Inflammatory macrophage treated with lipopolysaccharide for 4 hours (primary cell): ENCODE measurements around the gene PICK1.
A peak's percentile ranks its signal among the peaks of the same experiment; 100 is the strongest.
"Not testable (repeated sequence)": the region's sequence is repeated elsewhere in the genome, so short reads cannot be mapped to it uniquely, and the experiment has no call there.

Experiments used
- DNase-seq: peaks from one replicate; pipeline ENCODE4 v3.0.0-alpha.2; 2020

PICK1 gene

GRCh38 chr22:38077595-38077994 lies 20.4 kb downstream of the PICK1 start:
- DNase-seq = no peak

- DNase-seq = no peak
Observed at GRCh38 chr22:38078046-38078840, 21.0 kb downstream of the PICK1 start.

GRCh38 chr22:38079208-38079607 lies 22.0 kb downstream of the PICK1 start:
- DNase-seq = not testable (repeated sequence)

DNA sequence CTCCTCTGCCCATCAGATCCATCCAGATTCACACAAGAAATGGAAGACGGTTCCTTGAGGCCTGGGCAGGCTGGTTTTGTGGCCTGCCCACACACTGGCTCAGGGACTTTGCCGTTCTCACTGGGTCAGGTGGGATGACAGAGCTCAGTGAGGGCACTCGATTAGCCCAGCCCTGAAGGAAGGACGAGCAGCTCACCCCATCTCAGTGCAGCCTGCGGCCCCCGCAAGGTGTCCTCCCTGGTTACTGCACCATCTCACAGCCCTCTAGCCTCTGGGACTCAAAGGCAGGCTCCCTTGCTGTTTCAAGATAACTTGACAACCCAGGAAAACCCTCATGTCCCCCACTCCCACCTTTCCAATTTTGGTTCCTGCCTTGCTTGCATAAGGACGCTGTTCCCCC lies 22.6 kb downstream of the PICK1 start:
- DNase-seq = no peak

GRCh38 chr22:38080474-38080849 lies 23.3 kb downstream of the PICK1 start:
- DNase-seq = no peak

DNA sequence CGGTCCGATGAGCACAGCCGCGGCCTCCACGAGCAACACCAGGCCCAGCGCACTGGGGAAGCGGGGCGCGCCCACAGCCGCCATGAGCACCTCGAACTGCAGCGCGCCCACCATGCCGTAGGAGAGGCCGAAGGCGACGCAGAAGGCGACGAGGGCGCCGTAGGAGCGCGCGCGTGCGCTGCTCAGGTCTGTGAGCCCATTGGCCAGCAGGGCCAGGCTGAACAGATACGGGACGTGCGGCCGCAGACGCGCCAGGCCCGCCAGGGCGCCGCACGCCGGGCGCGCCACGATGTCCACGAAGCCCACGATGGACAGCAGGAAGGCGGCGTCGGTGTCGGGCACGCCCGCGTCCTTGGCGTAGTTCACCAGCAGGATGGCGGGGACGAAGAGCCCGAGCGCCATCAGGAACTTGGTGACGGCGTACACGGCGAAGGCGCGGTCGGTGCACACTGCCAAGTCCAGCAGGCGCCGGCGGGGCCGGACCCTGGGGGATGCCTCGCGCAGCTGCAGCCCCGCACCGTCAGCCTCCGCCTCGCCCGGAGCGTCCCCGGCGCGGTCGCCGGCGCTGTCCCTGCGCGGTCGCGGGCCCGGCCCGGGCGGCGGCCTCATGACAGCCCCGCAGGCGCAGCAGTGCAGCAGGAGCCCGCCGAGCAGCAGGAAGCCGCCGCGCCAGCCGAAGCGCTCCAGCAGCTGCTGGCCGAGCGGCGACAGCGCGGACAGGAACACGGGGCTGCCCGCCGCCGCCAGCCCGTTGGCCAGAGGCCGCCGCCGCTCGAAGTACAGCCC lies 23.8 kb downstream of the PICK1 start:
- DNase-seq = peak; percentile 16

- DNase-seq = no peak
Observed at GRCh38 chr22:38081636-38081940, 24.4 kb downstream of the PICK1 start.

DNA sequence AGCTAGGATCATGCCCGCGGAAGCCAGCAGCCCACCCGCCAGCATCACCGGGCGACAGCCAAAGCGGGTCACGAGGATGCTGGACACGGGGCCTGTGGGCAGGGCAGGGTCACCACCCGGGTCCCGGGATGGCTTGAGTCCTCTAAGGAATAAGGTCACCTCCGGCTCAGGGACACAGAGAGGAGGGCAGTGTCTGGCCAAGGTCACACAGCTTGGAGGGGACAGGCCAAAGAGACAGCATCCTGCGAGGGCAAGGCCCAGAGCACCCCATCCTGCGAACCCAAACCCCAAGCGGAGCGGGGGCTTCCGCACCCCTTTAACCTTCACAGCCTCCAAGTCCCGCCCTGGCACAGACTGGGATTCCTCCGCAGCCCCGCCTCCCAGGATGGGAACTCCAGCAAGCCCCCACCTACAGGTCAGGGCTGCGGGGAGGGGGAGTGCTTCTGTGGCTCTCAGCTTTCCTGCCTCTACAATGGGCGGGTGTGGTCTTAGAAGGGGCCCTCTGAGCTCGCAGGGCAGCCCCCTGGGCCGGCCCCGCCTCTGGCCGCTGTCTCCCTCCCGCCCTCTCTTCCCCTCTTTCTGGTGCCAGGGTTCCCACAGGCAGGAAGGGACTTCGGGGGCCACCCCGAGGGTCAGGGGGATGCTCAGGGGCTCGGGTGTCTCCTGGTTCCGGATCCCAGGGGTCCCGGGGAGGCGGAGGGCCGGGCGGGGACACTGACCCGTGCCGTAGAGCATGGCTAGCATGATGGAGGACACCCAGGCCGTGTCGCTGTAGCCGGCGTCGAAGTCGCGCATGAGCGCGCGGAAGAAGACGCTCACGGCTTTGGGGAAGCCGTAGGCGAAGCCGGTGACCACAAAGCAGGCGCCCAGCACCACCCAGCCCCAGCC lies 25.0 kb downstream of the PICK1 start:
- peak; percentile 19 for DNase-seq

GRCh38 chr22:38082986-38083710 lies 25.9 kb downstream of the PICK1 start:
- DNase-seq = no peak

- DNase-seq = no peak
Observed at GRCh38 chr22:38083931-38084631, 26.9 kb downstream of the PICK1 start, which contains the start of gene SLC16A8. SLC16A8 (minus strand) TSS chr22:38084184; CDS start chr22:38082873, 1,311 bp downstream.

DNA sequence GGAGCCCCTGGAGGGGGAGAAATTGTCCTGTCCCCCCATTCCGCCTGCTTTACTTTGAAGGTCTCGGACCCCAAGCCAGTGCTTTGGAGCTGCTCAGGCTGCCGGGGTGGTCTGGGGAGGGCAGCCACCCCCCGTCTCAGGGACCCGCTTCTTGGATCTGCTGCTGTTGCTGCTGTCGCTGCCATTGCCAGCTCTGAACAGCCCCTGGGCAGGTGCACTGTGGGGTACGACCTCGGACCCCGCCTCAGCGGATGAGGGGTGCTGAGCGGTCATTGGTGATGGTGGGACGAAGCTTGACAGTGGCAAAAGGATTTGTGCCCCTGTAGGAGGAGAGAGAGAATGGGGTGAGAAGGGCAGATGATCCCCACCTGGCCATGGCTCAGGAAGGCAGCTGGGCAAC lies 27.9 kb downstream of the PICK1 start:
- no peak for DNase-seq

DNA sequence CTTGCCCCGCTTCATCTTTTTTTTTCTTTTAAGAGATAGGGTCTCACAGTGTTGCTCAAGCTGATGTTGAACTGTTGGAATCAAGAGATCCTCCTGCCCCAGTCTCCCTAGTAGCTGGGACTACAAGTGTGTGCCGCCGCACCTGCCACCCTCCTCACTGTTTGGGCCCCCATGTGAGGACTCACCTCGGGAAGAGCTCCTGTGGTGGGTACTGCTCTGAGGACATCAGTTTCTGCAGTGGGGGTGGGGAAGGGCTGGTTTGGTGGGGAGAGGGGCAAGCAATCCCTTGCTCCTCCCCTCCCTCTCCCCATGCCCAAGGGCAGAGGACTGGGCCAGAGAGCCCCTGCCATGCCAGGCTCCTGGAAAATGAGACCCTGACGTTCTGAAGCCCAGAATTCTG lies 28.3 kb downstream of the PICK1 start:
- no peak for DNase-seq

DNA sequence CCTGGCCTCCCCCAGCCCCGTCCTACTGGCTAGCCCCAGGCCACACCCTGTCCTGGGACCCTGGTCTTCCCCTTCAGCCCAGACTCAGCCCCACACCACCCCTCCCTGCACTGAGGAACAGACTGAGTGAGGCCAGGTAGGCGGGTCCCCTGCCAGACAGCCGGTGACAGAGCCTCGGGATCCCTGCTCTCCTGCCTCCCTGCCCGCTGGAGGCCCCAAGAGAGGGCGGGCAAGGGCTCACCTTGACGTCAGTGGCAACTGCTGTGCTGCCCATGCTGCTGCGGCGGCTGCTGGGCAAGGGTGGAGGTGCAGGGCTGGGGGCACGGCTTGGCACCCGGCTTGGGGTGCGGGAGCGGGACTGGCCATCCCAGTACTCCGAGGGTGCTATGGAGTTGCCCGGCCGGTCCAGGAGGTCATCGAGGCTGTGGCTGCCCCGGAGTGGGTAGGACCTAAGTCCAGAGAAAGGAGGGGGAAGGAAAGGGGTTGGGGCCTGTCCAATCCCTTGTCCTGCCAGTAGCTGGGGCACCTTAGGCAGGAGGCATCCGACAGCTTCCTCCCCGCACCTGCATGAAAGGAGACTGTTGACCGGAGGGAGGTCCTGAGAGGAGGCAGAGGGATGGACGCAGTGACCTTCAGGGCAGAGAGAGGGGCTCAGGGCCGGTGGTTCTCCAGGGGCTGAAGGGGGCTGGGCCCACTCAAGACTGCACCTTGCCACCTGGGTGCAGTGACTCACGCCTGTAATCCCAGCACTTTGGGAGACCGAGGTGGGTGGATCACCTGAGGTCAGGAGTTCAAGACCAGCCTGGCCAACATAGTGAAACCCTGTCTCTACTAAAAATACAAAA lies 29.0 kb downstream of the PICK1 start:
- no peak for DNase-seq

DNA sequence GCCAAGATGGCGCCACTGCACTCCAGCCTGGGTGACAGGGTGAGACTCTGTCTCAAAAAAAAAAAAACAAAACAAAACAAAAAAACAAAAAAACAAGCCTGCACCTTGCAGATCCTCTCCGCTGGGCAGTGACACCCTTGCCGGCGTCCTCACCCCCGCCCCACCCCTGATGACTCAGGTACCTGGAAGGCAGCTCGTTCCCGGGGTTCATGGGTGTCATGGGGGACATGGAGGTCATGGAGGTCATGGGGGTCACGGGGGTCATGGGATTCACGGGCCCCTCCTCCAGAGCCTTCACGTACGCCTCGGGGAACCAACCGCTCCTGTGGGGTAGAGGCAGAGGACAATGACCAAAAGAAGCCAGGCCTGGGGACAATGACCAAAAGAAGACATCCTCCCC lies 29.7 kb downstream of the PICK1 start:
- no peak for DNase-seq

- no peak for DNase-seq
Observed at GRCh38 chr22:38087855-38088254, 30.7 kb downstream of the PICK1 start.

- no peak for DNase-seq
Observed at GRCh38 chr22:38088629-38089473, 31.6 kb downstream of the PICK1 start.

DNA sequence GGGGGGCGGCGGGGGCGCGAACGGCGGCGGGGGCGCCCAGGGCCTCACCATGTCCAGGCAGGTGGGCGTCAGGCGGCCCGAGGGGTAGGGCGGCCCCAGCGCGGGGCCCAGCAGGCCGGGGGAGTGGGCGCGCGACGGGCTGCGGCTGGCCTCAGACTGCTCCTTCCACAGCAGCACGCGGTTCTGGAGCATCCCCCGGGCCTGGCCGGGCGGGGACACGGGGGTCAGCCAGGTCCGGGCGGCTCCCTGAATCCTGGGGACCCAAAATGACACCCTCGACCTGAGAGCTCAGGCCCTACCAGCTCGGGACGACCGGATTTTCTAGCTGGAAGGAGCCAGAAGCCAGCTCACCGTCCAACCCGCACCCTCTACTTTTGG lies 32.3 kb downstream of the PICK1 start:
- no peak for DNase-seq

GRCh38 chr22:38097058-38097457 lies 39.9 kb downstream of the PICK1 start:
- no peak for DNase-seq

GRCh38 chr22:38097557-38098409 lies 40.6 kb downstream of the PICK1 start:
- DNase-seq = no peak
